Breast epithelium (tissue), 4 donors: Measurements from ENCODE around the gene MYLK. TPM values are rescaled to one million over a fixed set of nuclear protein-coding genes. Genes with fewer than 3 reads are reported as not detected.

Experiments
- DNase-seq, 2 donors: peaks; one replicate each; pipeline ENCODE4 v3.0.0-alpha.2; 2019; ENCODE audit warnings: low spot score in 2 of 2
- H3K27ac ChIP-seq, 2 donors: fragments of 200-600 bp; sonication (generic) in 1 of 2; one replicate each; pipeline ENCODE4 v1.5.1; 2016 to 2019; ENCODE audit warnings: mild to moderate bottlenecking in 1 of 2
- H3K27me3 ChIP-seq, 2 donors: fragments of 200-600 bp; sonication (generic) in 1 of 2; one replicate each; pipeline versions ENCODE4 v1.5.1 to v1.6.0; 2017 to 2019; ENCODE audit warnings: control low read depth in 1 of 2, mild to moderate bottlenecking in 1 of 2
- H3K36me3 ChIP-seq: fragments of 200-600 bp; one replicate; pipeline ENCODE4 v1.5.1; 2019
- H3K4me1 ChIP-seq, 2 donors: fragments of 200-600 bp; sonication (generic); one replicate each; pipeline ENCODE4 v1.5.1; 2016 to 2019; ENCODE audit warnings: control low read depth in 1 of 2
- H3K4me3 ChIP-seq, 3 donors: fragments of 200-600 bp; sonication (generic); 1 replicate in 2 of 3; 2 replicates in 1 of 3; pipeline ENCODE4 v1.5.1; 2016 to 2019; ENCODE audit warnings: mild to moderate bottlenecking in 3 of 3, moderate library complexity in 2 of 3
- H3K9me3 ChIP-seq, 2 donors: fragments of 200-600 bp; sonication (generic) in 1 of 2; one replicate each; pipeline ENCODE4 v1.5.1; 2016 to 2019; ENCODE audit warnings: control low read depth in 1 of 2
- CTCF ChIP-seq, 3 donors: fragments of 450-650 bp; IDR thresholded peaks; one replicate each; pipeline ENCODE4 v1.5.1; 2016 to 2017; ENCODE audit warnings: antibody characterized with exemption in 3 of 3, mild to moderate bottlenecking in 3 of 3, moderate library complexity in 3 of 3
- POLR2A ChIP-seq: fragments of 450-650 bp; IDR thresholded peaks from one replicate; pipeline ENCODE4 v1.6.1; 2016; ENCODE audit warnings: antibody characterized with exemption, mild to moderate bottlenecking, moderate library complexity
- POLR2AphosphoS5 ChIP-seq, 3 donors: sonication (generic); formaldehyde crosslinking; IDR thresholded peaks; one replicate each; pipeline ENCODE4 v1.6.1; 2017; ENCODE audit warnings: antibody characterized with exemption in 3 of 3
- intact Hi-C: fragments of 100-400 bp; cut with DNase I; formaldehyde crosslinking; loops from one replicate; pipeline ENCODE4 v1.15.1; 2023; ENCODE audit warnings: low total_unique reads
- total RNA-seq, 3 donors: library from RNA; depleted of rRNA; stranded (reverse); fragments of >200 nt; gene quantifications; one replicate each; pipeline ENCODE4 v1.1.0, GENCODE V29; 2016

MYLK gene
- total RNA-seq, 3 donors from 2014 or later, result 87.2 to 188 (median 181) TPM

GRCh38 chr3:123638936-123639689, 245.0 kb downstream of the MYLK start:
- no peak overlapping the region for H3K4me3 ChIP-seq
- DNase-seq, result no peak
- no peaks in the 10 kb centered on the region for H3K9me3 ChIP-seq
- no peaks in the 10 kb centered on the region for H3K4me1 ChIP-seq
- no peaks in the 10 kb centered on the region for H3K36me3 ChIP-seq
- H3K27me3 ChIP-seq, result no peaks in the 10 kb centered on the region
- TF ChIP-seq POLR2AphosphoS5 (IDR thresholded peaks at IDR 0.05), result no peak
- TF ChIP-seq CTCF (IDR thresholded peaks at IDR 0.05), result no peak
- TF ChIP-seq POLR2A, result no peak
- intact Hi-C loops, result no loop called here
- peak overlapping the region; percentile 1 to 60 for H3K27ac ChIP-seq

- Histone ChIP-seq H3K36me3 (no peaks in the 10 kb centered on the region), H3K27me3 (no peaks in the 10 kb centered on the region), H3K9me3 (no peaks in the 10 kb centered on the region), H3K27ac (peak overlapping the region; percentile 1 to 60), H3K4me3 (no peak overlapping the region), H3K4me1 (no peaks in the 10 kb centered on the region)
- DNase-seq, result no peak
- intact Hi-C loops, result no loop called here
- TF ChIP-seq POLR2AphosphoS5 (IDR thresholded peaks at IDR 0.05) (no peak), POLR2A (no peak), CTCF (IDR thresholded peaks at IDR 0.05) (no peak)
Observed at GRCh38 chr3:123637841-123638240, 246.3 kb downstream of the MYLK start.

- peak overlapping the region; percentile 1 to 41 for H3K27ac ChIP-seq
- no peak overlapping the region for H3K4me3 ChIP-seq
- DNase-seq, result no peak
- TF ChIP-seq CTCF (IDR thresholded peaks at IDR 0.05) (no peak), POLR2A (no peak), POLR2AphosphoS5 (IDR thresholded peaks at IDR 0.05) (no peak)
- H3K4me1 ChIP-seq, result no peaks in the 10 kb centered on the region
- no peaks in the 10 kb centered on the region for H3K36me3 ChIP-seq
- intact Hi-C loops, result no loop called here
- no peaks in the 10 kb centered on the region for H3K27me3 ChIP-seq
- H3K9me3 ChIP-seq, result no peaks in the 10 kb centered on the region
Observed at GRCh38 chr3:123637131-123637530, 247.0 kb downstream of the MYLK start.

- Histone ChIP-seq H3K4me3 (no peak overlapping the region), H3K36me3 (no peaks in the 10 kb centered on the region), H3K4me1 (no peaks in the 10 kb centered on the region), H3K9me3 (no peaks in the 10 kb centered on the region), H3K27ac (peak overlapping the region; percentile 76 to 77), H3K27me3 (no peaks in the 10 kb centered on the region)
- intact Hi-C loops, result no loop called here
- TF ChIP-seq POLR2AphosphoS5 (IDR thresholded peaks at IDR 0.05), result no peak
- no peak for DNase-seq
Observed at GRCh38 chr3:123636431-123636841, 247.7 kb downstream of the MYLK start.

- H3K36me3 ChIP-seq, result no peaks in the 10 kb centered on the region
- no peaks in the 10 kb centered on the region for H3K4me1 ChIP-seq
- no peaks in the 10 kb centered on the region for H3K27me3 ChIP-seq
- DNase-seq, result no peak
- no peaks in the 10 kb centered on the region for H3K9me3 ChIP-seq
- no peak overlapping the region for H3K4me3 ChIP-seq
- TF ChIP-seq POLR2AphosphoS5 (IDR thresholded peaks at IDR 0.05) (no peak), CTCF (IDR thresholded peaks at IDR 0.05) (no peak), POLR2A (no peak)
- H3K27ac ChIP-seq, result peak overlapping the region; percentile 77 to 81
- intact Hi-C loops, result no loop called here
Observed at GRCh38 chr3:123635717-123636116, 248.4 kb downstream of the MYLK start.
